PC-9 (cell line): ENCODE measurements around the gene ZNF652. TPM values are rescaled to one million over a fixed set of nuclear protein-coding genes. Genes with fewer than 3 reads are reported as not detected.
"Not testable (repeated sequence)": the region's sequence is repeated elsewhere in the genome, so short reads cannot be mapped to it uniquely, and the experiment has no call there.

Experiments used
- BruUV-seq: library from RNA; stranded (reverse); fragments of 400-500 nt; replicated peaks from 2 replicates; lab custom pipeline; 2021; lab: Mats Ljungman, UMichigan
- CTCF ChIA-PET: fragments of 300-600 bp; sonication (Branson Sonifier 250); formaldehyde crosslinking; loops from one replicate; lab custom pipeline; 2022; ENCODE audit warnings: antibody characterized with exemption; lab: Charles Lee
- POLR2A ChIA-PET: fragments of 300-600 bp; sonication (Branson Sonifier 250); formaldehyde crosslinking; loops from one replicate; lab custom pipeline; 2022; ENCODE audit warnings: antibody characterized with exemption; ENCODE audit not compliant: unreplicated experiment; lab: Charles Lee
- DNase-seq, 2 experiments: peaks; one replicate each; pipeline versions ENCODE4 v3.0.0 to v3.0.0-alpha.2; 2015 to 2022; ENCODE audit warnings: mixed read lengths in 1 of 2
- H2AFZ ChIP-seq: fragments of 200-600 bp; sonication (generic); 2 replicates; pipeline ENCODE4 v1.8.1; 2017; ENCODE audit warnings: antibody characterized with exemption
- H3F3A ChIP-seq: fragments of 200-600 bp; sonication (generic); 2 replicates; pipeline ENCODE4 v1.8.1; 2017; ENCODE audit warnings: antibody characterized with exemption, mild to moderate bottlenecking, low read depth; ENCODE audit not compliant: insufficient read depth
- H3K27ac ChIP-seq: fragments of 200-600 bp; sonication (generic); 2 replicates; pipeline ENCODE4 v1.6.1; 2016; ENCODE audit warnings: mixed run types
- H3K27me3 ChIP-seq: fragments of 200-600 bp; sonication (generic); 2 replicates; pipeline ENCODE4 v1.6.1; 2016; ENCODE audit warnings: low read depth, mixed run types; ENCODE audit not compliant: insufficient read depth
- H3K36me3 ChIP-seq: fragments of 200-600 bp; sonication (generic); 2 replicates; pipeline ENCODE4 v1.6.1; 2016; ENCODE audit warnings: low read depth, mixed run types
- H3K4me1 ChIP-seq: fragments of 200-600 bp; sonication (generic); replicated peaks from 2 replicates; pipeline ENCODE4 v1.6.1; 2016; ENCODE audit warnings: mixed run types; ENCODE audit not compliant: insufficient read depth
- H3K4me2 ChIP-seq: fragments of 200-600 bp; sonication (generic); 2 replicates; pipeline ENCODE4 v1.6.1; 2017; ENCODE audit warnings: mixed run types
- H3K4me3 ChIP-seq: fragments of 200-600 bp; sonication (generic); 2 replicates; pipeline ENCODE4 v1.6.1; 2016; ENCODE audit warnings: mixed run types
- H3K79me2 ChIP-seq: fragments of 200-600 bp; sonication (generic); 2 replicates; pipeline ENCODE4 v1.6.1; 2017; ENCODE audit warnings: low read depth, mixed run types
- H3K9me2 ChIP-seq: fragments of 200-600 bp; sonication (generic); 2 replicates; pipeline ENCODE4 v1.8.1; 2017; ENCODE audit warnings: mild to moderate bottlenecking; ENCODE audit not compliant: insufficient read depth
- H3K9me3 ChIP-seq: fragments of 200-600 bp; sonication (generic); 2 replicates; pipeline ENCODE4 v1.8.1; 2016; ENCODE audit warnings: low read depth; ENCODE audit not compliant: insufficient read depth
- H4K20me1 ChIP-seq: fragments of 200-600 bp; sonication (generic); 2 replicates; pipeline ENCODE4 v1.8.1; 2017; ENCODE audit not compliant: insufficient read depth
- CTCF ChIP-seq: fragments of 200-600 bp; sonication (generic); conservative IDR thresholded peaks from 2 replicates; pipeline ENCODE4 v1.6.1; 2017; ENCODE audit warnings: mixed run types, antibody characterized with exemption, mild to moderate bottlenecking, moderate library complexity
- EZH2 ChIP-seq: fragments of 200-600 bp; sonication (generic); IDR thresholded peaks from 2 replicates; pipeline ENCODE4 v1.8.0; 2017; ENCODE audit warnings: antibody characterized with exemption, low read depth
- intact Hi-C: fragments of 100-400 bp; cut with micrococcal nuclease; formaldehyde crosslinking; loops from one replicate; pipeline ENCODE4 v1.10.0; 2022; ENCODE audit not compliant: unreplicated experiment
- total RNA-seq: library from RNA; stranded (reverse); gene quantifications from 2 replicates; pipeline ENCODE4 v1.2.3, GENCODE V29; 2021

ZNF652 gene
- total RNA-seq, 1 experiment from 2014 or later: 49.8 TPM

DNA sequence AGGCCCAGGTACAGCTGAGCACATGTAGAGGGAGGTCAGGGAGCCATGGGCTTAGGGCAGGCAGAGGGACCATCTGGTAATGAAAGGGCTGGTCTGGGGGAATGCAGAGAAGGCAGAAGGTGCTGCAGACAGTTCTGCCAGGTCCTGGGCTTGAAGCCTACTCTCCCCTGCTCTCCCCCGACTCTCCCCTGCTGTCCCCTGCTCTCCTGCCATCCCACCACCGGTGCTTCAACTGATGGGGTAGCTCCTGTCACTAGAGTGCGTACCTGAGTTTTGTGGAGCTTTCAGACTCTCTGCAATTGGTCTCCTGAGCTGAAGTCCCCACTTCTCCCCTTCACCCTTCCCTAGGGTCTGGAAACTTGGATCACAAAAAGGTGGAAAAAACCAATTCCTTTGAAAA is 94.1 kb downstream of the ZNF652 start:
- ChIA-PET CTCF (no interaction called here), POLR2A (interaction anchor here (0.6 kb wide), 1 partner anchor 400 kb away, joined by 3 read pairs; no protein-coding TSS in a partner anchor)
- H3K27me3 ChIP-seq: no peaks in the 10 kb centered on the region
- no peaks in the 10 kb centered on the region for H3K4me1 ChIP-seq
- BruUV-seq: no TSS peak
- H3K4me3 ChIP-seq: no peak overlapping the region
- no peaks in the 10 kb centered on the region for H3F3A ChIP-seq
- no peaks in the 10 kb centered on the region for H3K36me3 ChIP-seq
- H3K79me2 ChIP-seq: no peaks in the 10 kb centered on the region
- TF ChIP-seq CTCF (no peak), EZH2 (no peak)
- H2AFZ ChIP-seq: no peak overlapping the region
- DNase-seq: no peak
- no peaks in the 10 kb centered on the region for H3K9me2 ChIP-seq
- H3K9me3 ChIP-seq: no peaks in the 10 kb centered on the region
- intact Hi-C loops: no loop called here
- H4K20me1 ChIP-seq: no peaks in the 10 kb centered on the region
- no peak overlapping the region for H3K27ac ChIP-seq
- no peak overlapping the region for H3K4me2 ChIP-seq

DNA sequence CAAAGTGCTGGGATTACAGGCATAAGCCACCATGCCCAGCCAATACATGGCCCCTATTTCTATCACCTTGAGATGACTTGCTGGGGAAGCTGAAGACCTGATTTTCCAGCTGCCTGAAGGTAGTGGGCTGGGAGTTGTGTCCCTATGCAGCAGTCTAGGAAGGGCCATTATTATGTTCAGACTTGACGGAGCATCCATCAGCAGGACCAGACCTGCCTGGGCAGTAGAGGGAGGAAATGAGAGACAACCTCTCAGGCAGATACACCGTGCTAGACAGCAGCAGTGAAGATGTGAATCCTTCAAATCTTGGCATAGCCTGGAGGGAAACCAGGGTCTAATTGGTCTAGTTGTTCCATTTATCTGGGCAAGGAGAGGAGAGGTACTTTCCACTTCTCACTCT is 95.8 kb downstream of the ZNF652 start:
- ChIA-PET CTCF (no interaction called here), POLR2A (no interaction called here)
- intact Hi-C loops: no loop called here
- Histone ChIP-seq H3K27me3 (no peaks in the 10 kb centered on the region), H3K4me2 (no peak overlapping the region), H3K79me2 (no peaks in the 10 kb centered on the region), H3K9me2 (no peaks in the 10 kb centered on the region), H3F3A (peaks cover 5% of the 10 kb centered on the region; the same call in 1 of the 2 replicates), H3K4me1 (no peaks in the 10 kb centered on the region), H2AFZ (no peak overlapping the region), H3K9me3 (no peaks in the 10 kb centered on the region), H3K27ac (no peak overlapping the region), H4K20me1 (no peaks in the 10 kb centered on the region), H3K4me3 (no peak overlapping the region), H3K36me3 (no peaks in the 10 kb centered on the region)
- BruUV-seq: no TSS peak
- TF ChIP-seq EZH2 (no peak), CTCF (no peak)
- DNase-seq: no peak

GRCh38 chr17:49261540-49261939 is 100.5 kb downstream of the ZNF652 start:
- POLR2A ChIA-PET: interaction anchor here (0.7 kb wide), 1 partner anchor 304 kb away, joined by 11 read pairs; no protein-coding TSS in a partner anchor
- H3K36me3 ChIP-seq, H3K79me2 ChIP-seq, H3K4me3 ChIP-seq, DNase-seq, H2AFZ ChIP-seq, intact Hi-C loops, H3K27ac ChIP-seq, H3F3A ChIP-seq, H4K20me1 ChIP-seq, CTCF ChIA-PET, BruUV-seq, H3K27me3 ChIP-seq, H3K9me2 ChIP-seq, H3K9me3 ChIP-seq, H3K4me2 ChIP-seq, H3K4me1 ChIP-seq: not testable (repeated sequence)

GRCh38 chr17:49260817-49261291 is 101.2 kb downstream of the ZNF652 start:
- peaks cover 10% of the 10 kb centered on the region; the same call in 1 of the 2 replicates for H3F3A ChIP-seq
- POLR2A ChIA-PET: no interaction called here
- intact Hi-C loops: no loop called here

More at GRCh38 chr17:49260817-49261291, 101.2 kb downstream of the ZNF652 start:
- H3K27me3 ChIP-seq: no peaks in the 10 kb centered on the region
- H3K9me3 ChIP-seq: no peaks in the 10 kb centered on the region
- no peaks in the 10 kb centered on the region for H3K36me3 ChIP-seq
- DNase-seq: no peak
- no peaks in the 10 kb centered on the region for H3K79me2 ChIP-seq
- H3K27ac ChIP-seq: no peak overlapping the region
- 0 out of 2 replicates have a peak, but pooled peaks cover 3% of the 10 kb centered on the region for H3K4me1 ChIP-seq
- TF ChIP-seq EZH2 (no peak), CTCF (no peak)
- no peaks in the 10 kb centered on the region for H3K9me2 ChIP-seq
- CTCF ChIA-PET: interaction anchor here (0.7 kb wide), 1 partner anchor 144 kb away, joined by 3 read pairs; no protein-coding TSS in a partner anchor
- no peaks in the 10 kb centered on the region for H4K20me1 ChIP-seq
- peak overlapping the region; percentile 81 for H3K4me2 ChIP-seq
- peak overlapping the region; percentile 90 for H2AFZ ChIP-seq
- no TSS peak for BruUV-seq
- H3K4me3 ChIP-seq: peak overlapping the region; percentile 58
